ENCODE measurements around the gene PI4KB.

Gene PI4KB

DNA sequence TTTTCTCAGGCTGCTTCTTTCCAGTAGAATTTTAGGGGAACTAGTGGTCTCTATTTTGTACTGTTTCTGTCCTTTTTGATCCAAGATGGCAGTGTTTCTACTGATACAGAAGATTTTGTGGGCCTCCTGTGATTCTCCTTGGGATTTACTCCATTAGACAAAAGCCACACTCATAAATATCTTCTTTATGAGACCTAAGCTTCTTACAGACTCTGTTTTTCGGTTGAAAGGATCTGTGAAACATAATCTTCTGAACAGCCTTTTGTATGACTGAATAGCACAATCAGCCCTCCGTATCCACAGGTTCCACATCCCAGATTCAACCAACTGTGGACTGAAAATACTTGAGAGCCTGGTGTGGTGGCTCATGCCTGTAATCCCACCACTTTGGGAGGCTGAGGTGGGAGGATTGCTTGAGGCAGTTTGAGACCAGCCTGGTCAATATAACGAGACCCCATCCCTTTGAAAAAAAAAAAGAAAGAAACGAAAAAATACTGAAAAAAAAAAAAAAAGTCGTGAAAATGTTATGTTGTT lies 83.5 kb downstream of the PI4KB start:
- H2AFZ ChIP-seq: no peak overlapping the region
- no peaks in the 10 kb centered on the region for H3K9me3 ChIP-seq (ENCODE audit: control insufficient read depth, low read length)
- no peaks in the 10 kb centered on the region for H3K79me2 ChIP-seq
- H3K9ac ChIP-seq: no peak overlapping the region
- H3K4me2 ChIP-seq (ENCODE audit: low read length): no peak overlapping the region
- no peak overlapping the region for H3K4me3 ChIP-seq (ENCODE audit: low read depth, low read length)
- no peaks in the 10 kb centered on the region for H3K27me3 ChIP-seq (ENCODE audit: control insufficient read depth, insufficient read depth, low read length)
- H3K36me3 ChIP-seq (ENCODE audit: control insufficient read depth, insufficient read depth, low read length): no peaks in the 10 kb centered on the region
- no peak overlapping the region for H3K27ac ChIP-seq
- TF ChIP-seq, protein P1, sequence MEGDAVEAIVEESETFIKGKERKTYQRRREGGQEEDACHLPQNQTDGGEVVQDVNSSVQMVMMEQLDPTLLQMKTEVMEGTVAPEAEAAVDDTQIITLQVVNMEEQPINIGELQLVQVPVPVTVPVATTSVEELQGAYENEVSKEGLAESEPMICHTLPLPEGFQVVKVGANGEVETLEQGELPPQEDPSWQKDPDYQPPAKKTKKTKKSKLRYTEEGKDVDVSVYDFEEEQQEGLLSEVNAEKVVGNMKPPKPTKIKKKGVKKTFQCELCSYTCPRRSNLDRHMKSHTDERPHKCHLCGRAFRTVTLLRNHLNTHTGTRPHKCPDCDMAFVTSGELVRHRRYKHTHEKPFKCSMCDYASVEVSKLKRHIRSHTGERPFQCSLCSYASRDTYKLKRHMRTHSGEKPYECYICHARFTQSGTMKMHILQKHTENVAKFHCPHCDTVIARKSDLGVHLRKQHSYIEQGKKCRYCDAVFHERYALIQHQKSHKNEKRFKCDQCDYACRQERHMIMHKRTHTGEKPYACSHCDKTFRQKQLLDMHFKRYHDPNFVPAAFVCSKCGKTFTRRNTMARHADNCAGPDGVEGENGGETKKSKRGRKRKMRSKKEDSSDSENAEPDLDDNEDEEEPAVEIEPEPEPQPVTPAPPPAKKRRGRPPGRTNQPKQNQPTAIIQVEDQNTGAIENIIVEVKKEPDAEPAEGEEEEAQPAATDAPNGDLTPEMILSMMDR (IDR thresholded peaks at IDR 0.05): no peak
- H3K4me1 ChIP-seq: peaks cover 3% of the 10 kb centered on the region

DNA sequence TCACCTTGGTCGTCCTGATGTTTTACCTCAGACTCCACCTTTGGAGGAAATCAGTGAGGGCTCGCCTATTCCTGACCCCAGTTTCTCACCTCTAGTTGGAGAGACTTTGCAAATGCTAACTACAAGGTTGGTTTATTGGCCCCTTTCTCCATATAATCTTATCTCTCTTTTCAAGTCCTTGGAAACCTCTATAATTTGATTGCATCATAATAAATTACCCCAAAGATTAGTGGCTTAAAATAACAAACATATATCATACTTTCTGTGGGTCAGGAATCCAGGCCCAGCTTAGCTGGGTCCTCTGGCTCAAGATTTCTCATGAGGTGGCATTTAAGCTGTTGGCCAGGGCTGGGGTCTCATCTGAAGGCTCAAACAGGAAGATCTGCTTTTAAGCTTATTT lies 84.8 kb downstream of the PI4KB start:
- H3K27ac ChIP-seq: no peak overlapping the region
- H3K9me3 ChIP-seq (ENCODE audit: control insufficient read depth, low read length): no peaks in the 10 kb centered on the region
- H3K36me3 ChIP-seq (ENCODE audit: control insufficient read depth, insufficient read depth, low read length): no peaks in the 10 kb centered on the region
- H3K79me2 ChIP-seq: no peaks in the 10 kb centered on the region
- no peak overlapping the region for H3K4me3 ChIP-seq (ENCODE audit: low read depth, low read length)
- H3K4me1 ChIP-seq: peaks cover 3% of the 10 kb centered on the region
- H3K9ac ChIP-seq: no peak overlapping the region
- H2AFZ ChIP-seq: no peak overlapping the region
- TF ChIP-seq, protein P1 (IDR thresholded peaks at IDR 0.05): no peak
- H3K4me2 ChIP-seq (ENCODE audit: low read length): no peak overlapping the region
- no peaks in the 10 kb centered on the region for H3K27me3 ChIP-seq (ENCODE audit: control insufficient read depth, insufficient read depth, low read length)

Data from parathyroid adenoma (tissue), 2 donors.